Esophagus squamous epithelium (tissue), 5 donors: ENCODE data around the gene SPINT1. TPM values are rescaled to one million over a fixed set of nuclear protein-coding genes. Genes with fewer than 3 reads are reported as not detected.

Source experiments
- DNase-seq: peaks from one replicate; lab custom pipeline; 2025; lab: John Stamatoyannopoulos, UW
- H3K27ac ChIP-seq, 4 donors: fragments of 200-600 bp; sonication (generic); one replicate each; pipeline ENCODE4 v1.5.1; 2016 to 2019; ENCODE audit warnings: mild to moderate bottlenecking in 1 of 4
- H3K27me3 ChIP-seq, 4 donors: fragments of 200-600 bp; sonication (generic); 1 replicate in 3 of 4; 2 replicates in 1 of 4; pipeline versions ENCODE4 v1.5.1 to v1.6.0; 2017 to 2021; ENCODE audit warnings: antibody characterized with exemption in 1 of 4
- H3K36me3 ChIP-seq, 3 donors: fragments of 200-600 bp; sonication (generic); one replicate each; pipeline ENCODE4 v1.5.1; 2016 to 2019
- H3K4me1 ChIP-seq, 3 donors: fragments of 200-600 bp; sonication (generic); one replicate each; pipeline ENCODE4 v1.5.1; 2017 to 2019
- H3K4me3 ChIP-seq, 4 donors: fragments of 200-600 bp; sonication (generic); 1 replicate in 3 of 4; 2 replicates in 1 of 4; pipeline ENCODE4 v1.5.1; 2016 to 2019; ENCODE audit warnings: mild to moderate bottlenecking in 2 of 4, moderate library complexity in 1 of 4
- H3K9me3 ChIP-seq, 3 donors: fragments of 200-600 bp; sonication (generic); one replicate each; pipeline ENCODE4 v1.5.1; 2016 to 2019
- CTCF ChIP-seq, 6 experiments: fragments of 450-650 bp in 4 of 6; fragments of 200-600 bp in 2 of 6; sonication (generic) in 2 of 6; IDR thresholded peaks; one replicate each; pipeline ENCODE4 v1.5.1; 2016 to 2019; ENCODE audit warnings: antibody characterized with exemption in 6 of 6, mild to moderate bottlenecking in 4 of 6, moderate library complexity in 4 of 6
- POLR2A ChIP-seq, 4 donors: fragments of 450-650 bp; IDR thresholded peaks; one replicate each; pipeline ENCODE4 v1.6.1; 2017; ENCODE audit warnings: antibody characterized with exemption in 4 of 4, mild to moderate bottlenecking in 4 of 4, moderate library complexity in 3 of 4
- WGBS, 2 donors: methylation state at CpG; one replicate each; pipeline ENCODE4 v1.1.5; 2018; 5-methylcytosine and 5-hydroxymethylcytosine counted together
- intact Hi-C: fragments of 100-400 bp; cut with DNase I; formaldehyde crosslinking; loops from one replicate; pipeline ENCODE4 v1.15.0; 2022
- total RNA-seq, 4 donors: library from RNA; depleted of rRNA; stranded (reverse); fragments of >200 nt; gene quantifications; one replicate each; pipeline ENCODE4 v1.1.0, GENCODE V29; 2016
- donor health status: DM: yes; HTN: yes; CAD: no.

The SPINT1 gene
- total RNA-seq, 4 donors from 2014 or later = 168 to 506 (median 215) TPM

GRCh38 chr15:40823572-40824343 lies 20.1 kb upstream of the SPINT1 start:
- H3K27me3 ChIP-seq = no peaks in the 10 kb centered on the region
- peak overlapping the region in 1 of 4 donors; percentile 6 for H3K27ac ChIP-seq
- 55 to 74% methylated on average over 1 of the region's 1 CpG for WGBS, 2 donors
- H3K9me3 ChIP-seq = no peaks in the 10 kb centered on the region
- H3K4me1 ChIP-seq = no peaks in the 10 kb centered on the region
- H3K36me3 ChIP-seq = no peaks in the 10 kb centered on the region
- DNase-seq = no peak
- no peak for TF ChIP-seq POLR2A (IDR thresholded peaks at IDR 0.05)
- TF ChIP-seq CTCF (IDR thresholded peaks at IDR 0.05) = no peak
- no peak overlapping the region for H3K4me3 ChIP-seq
- intact Hi-C loops = no loop called here

GRCh38 chr15:40825661-40826422 lies 18.0 kb upstream of the SPINT1 start:
- 55 to 63% methylated on average over 5 of the region's 5 CpGs for WGBS, 2 donors
- DNase-seq = no peak

GRCh38 chr15:40826423-40827075 lies 17.3 kb upstream of the SPINT1 start:
- H3K36me3 ChIP-seq = no peaks in the 10 kb centered on the region
- TF ChIP-seq POLR2A (IDR thresholded peaks at IDR 0.05) (no peak), CTCF (IDR thresholded peaks at IDR 0.05) (no peak)
- H3K4me3 ChIP-seq = no peak overlapping the region
- DNase-seq = no peak
- intact Hi-C loops = no loop called here
- no peak overlapping the region for H3K27ac ChIP-seq
- no peaks in the 10 kb centered on the region for H3K4me1 ChIP-seq
- no peaks in the 10 kb centered on the region for H3K27me3 ChIP-seq
- 67 to 72% methylated on average over 4 of the region's 4 CpGs for WGBS, 2 donors
- no peaks in the 10 kb centered on the region for H3K9me3 ChIP-seq

More at GRCh38 chr15:40825661-40826422, 18.0 kb upstream of the SPINT1 start:
- no peaks in the 10 kb centered on the region for H3K36me3 ChIP-seq
- no peaks in the 10 kb centered on the region for H3K27me3 ChIP-seq
- no peak overlapping the region for H3K4me3 ChIP-seq
- H3K27ac ChIP-seq = no peak overlapping the region
- intact Hi-C loops = no loop called here
- H3K9me3 ChIP-seq = no peaks in the 10 kb centered on the region
- H3K4me1 ChIP-seq = no peaks in the 10 kb centered on the region
- TF ChIP-seq POLR2A (IDR thresholded peaks at IDR 0.05) (no peak), CTCF (IDR thresholded peaks at IDR 0.05) (no peak)

- intact Hi-C loops = no loop called here
- 89 to 90% methylated on average over 3 to 4 of the region's 6 CpGs for WGBS, 2 donors
- H3K27ac ChIP-seq = no peak within 1 kb of the TSS
Observed at GRCh38 chr15:40828447-40829036, 15.3 kb upstream of the SPINT1 start, which contains the start of gene PPP1R14D. Gene PPP1R14D (minus strand): TSS chr15:40828708. CDS start chr15:40828641, 67 bp downstream.

More at GRCh38 chr15:40828447-40829036, 15.3 kb upstream of the SPINT1 start, which contains the start of gene PPP1R14D:
- no peak within 1 kb of the TSS for H3K4me3 ChIP-seq
- H3K9me3 ChIP-seq = no peaks in the 10 kb centered on the region
- DNase-seq = no peak
- TF ChIP-seq POLR2A (IDR thresholded peaks at IDR 0.05) (no peak), CTCF (IDR thresholded peaks at IDR 0.05) (no peak)
- no peaks in the 10 kb centered on the region for H3K36me3 ChIP-seq
- no peaks in the 10 kb centered on the region for H3K4me1 ChIP-seq
- H3K27me3 ChIP-seq = no peaks in the 10 kb centered on the region
